Measurements from ENCODE around the gene ADPRHL1.
"Not testable (repeated sequence)": the region's sequence is repeated elsewhere in the genome, so short reads cannot be mapped to it uniquely, and the experiment has no call there.

ADPRHL1 gene

GRCh38 chr13:113477724-113478123, 24.4 kb upstream of the ADPRHL1 start:
- DNase-seq = no peak

DNA sequence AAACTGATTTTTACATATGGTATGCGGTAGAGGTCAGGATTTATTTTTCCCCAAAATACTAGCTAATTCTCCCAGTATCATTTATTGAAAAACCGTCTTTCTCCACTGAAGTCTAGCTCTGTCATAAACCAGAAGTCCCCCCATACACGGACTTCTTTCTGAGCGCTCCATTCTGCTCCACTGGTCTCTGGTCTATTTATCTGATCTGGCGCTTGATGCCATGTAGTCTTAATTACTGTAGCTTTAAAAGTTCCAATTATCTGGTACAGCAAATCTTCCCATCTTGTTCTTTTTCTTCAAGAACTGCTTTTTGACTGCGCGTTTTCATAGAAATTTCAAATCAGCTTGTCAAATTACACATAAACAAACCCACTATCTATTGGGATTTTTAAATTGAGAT, 23.5 kb upstream of the ADPRHL1 start:
- DNase-seq = no peak

GRCh38 chr13:113475911-113476310, 22.6 kb upstream of the ADPRHL1 start:
- DNase-seq = no peak

DNA sequence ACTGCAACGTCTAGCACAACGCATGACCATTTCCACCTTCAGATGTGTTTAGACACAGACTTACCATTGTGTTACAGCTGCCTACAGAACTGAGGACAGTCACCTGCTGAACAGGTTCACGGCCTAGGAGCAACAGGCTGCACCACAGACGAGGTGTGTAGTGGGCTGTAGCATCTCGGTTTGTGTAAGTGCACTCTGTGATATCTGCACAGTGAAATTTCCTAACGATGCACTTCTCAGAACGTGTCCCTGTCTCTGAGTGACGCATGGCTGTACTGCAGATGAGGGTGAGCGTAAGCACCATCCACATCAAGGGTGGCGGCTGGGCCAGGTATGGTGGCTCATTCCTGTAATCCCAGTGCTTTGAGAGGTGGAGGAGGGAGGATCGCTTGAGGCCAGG, 22.0 kb upstream of the ADPRHL1 start:
- DNase-seq = no peak

DNA sequence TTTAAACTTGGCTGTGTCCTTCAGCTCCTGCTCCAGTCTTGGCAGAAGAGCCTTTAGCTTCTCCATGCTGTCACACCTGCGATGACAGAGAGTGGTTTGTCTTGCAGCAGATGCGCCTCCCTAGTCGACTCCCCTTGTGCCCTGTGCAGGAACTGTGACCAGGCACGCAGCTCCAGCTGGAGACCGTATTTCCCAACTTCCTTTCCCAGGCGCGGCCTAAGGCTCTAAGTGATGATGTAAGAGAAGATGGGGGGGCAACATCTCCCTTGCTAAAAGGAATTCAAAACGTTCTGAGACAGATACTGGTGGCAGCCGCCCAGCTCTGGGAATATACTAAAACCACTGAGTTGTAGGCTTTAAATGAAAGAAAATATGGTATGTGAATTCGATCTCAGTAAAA, 20.9 kb upstream of the ADPRHL1 start:
- no peak for DNase-seq

DNA sequence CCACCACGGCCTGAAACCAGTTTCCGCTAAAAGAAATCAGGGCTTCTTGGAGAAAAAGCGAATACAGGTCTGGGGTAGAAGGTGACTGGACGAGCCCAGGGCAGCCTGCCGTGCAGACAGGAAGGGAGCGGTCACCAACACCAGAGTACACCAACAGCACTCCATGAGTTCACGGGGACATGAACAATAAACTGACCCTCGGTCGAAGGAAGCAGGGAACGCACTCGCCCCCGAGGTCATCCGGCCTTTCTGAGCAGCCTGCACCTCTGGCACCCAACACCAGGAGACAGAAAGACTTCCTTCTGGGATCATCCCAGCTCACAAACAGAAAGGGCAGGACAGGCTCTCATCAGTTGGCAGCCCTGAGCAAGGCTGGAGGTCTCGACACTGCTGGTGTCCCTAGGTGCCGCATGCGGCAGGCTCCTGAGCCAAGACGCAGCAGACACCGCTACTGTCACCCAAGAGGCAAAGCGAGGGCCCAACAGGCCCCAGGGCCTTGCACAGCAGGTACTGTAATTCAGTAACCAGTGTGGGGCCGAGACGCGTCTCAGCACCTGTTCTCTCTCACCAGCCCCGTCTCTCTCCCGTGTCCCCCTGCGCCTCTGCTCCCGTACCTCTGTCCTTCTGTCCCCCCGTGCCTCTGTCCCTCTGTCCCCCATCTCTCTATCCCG, 19.2 kb upstream of the ADPRHL1 start:
- DNase-seq = no peak

- DNase-seq = no peak
Observed at GRCh38 chr13:113471844-113472243, 18.6 kb upstream of the ADPRHL1 start.

- not testable (repeated sequence) for DNase-seq
Observed at GRCh38 chr13:113470635-113471163, 17.4 kb upstream of the ADPRHL1 start.

- DNase-seq = no peak
Observed at GRCh38 chr13:113470073-113470472, 16.8 kb upstream of the ADPRHL1 start.

- DNase-seq = no peak
Observed at GRCh38 chr13:113469582-113469981, 16.3 kb upstream of the ADPRHL1 start.

- no peak for DNase-seq
Observed at GRCh38 chr13:113468472-113469201, 15.3 kb upstream of the ADPRHL1 start.

- DNase-seq = no peak
Observed at GRCh38 chr13:113468029-113468428, 14.7 kb upstream of the ADPRHL1 start.

GRCh38 chr13:113466383-113466782, 13.1 kb upstream of the ADPRHL1 start:
- DNase-seq = no peak

DNA sequence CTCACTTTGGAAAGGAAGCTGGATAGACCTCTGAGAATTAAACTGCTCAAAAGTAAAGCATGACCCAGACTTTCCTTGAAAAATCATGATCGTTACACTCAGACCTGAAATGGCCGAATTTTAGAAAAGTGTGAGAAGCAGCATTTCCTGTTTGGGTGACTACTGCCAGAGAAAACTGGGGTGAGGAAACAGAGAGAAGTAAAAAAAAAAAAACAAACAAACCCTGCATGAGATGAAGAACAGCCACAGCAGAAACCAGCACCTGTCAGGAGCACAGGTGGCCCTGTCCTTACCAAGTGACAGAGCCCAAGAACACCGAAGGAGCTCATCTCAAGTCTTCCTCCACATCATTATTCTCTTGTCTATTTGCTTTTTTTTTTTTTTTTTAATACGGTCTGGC, 12.0 kb upstream of the ADPRHL1 start:
- DNase-seq = no peak

DNA sequence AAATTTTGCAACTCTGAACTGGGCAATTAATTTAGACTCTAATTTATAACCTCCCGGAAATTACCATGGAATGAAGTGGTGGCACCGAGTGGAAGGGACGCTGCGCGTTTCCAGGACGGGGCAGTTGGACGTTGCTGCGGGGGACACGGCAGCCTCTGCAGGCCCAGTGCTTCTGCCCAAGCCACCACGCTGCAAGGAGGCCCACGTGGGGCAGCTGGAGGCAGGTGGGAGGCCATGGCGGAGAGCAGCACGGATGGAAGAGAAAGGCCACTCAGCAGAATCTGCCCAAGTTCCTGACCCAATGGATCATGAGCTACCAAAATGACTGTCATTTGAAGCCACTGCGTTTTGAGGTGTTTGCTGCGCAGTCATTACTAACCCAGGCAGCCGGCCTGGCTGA, 11.2 kb upstream of the ADPRHL1 start:
- DNase-seq = no peak

GRCh38 chr13:113461022-113461751, 7.9 kb upstream of the ADPRHL1 start:
- DNase-seq = no peak

DNA sequence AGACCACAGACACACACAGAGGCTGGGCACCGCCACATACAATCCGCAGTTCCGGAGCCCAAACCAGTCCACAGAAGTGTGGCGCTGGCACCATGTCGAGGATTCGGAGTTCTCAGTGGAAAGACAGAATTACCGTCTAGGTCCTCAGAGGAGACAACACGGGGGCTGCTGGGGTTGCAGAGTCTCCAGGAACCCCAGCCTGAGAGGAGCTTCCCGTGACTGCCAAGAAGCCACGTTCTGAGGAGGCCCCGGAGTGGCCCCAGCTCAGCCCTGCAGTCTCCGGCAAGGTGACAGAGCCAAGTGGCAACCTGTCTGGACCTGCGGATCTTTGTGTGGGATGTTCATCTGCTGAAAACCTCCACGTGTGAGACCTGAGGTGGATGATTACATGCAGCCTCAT, 7.3 kb upstream of the ADPRHL1 start:
- DNase-seq = no peak

GRCh38 chr13:113460064-113460555, 6.8 kb upstream of the ADPRHL1 start:
- no peak for DNase-seq

DNA sequence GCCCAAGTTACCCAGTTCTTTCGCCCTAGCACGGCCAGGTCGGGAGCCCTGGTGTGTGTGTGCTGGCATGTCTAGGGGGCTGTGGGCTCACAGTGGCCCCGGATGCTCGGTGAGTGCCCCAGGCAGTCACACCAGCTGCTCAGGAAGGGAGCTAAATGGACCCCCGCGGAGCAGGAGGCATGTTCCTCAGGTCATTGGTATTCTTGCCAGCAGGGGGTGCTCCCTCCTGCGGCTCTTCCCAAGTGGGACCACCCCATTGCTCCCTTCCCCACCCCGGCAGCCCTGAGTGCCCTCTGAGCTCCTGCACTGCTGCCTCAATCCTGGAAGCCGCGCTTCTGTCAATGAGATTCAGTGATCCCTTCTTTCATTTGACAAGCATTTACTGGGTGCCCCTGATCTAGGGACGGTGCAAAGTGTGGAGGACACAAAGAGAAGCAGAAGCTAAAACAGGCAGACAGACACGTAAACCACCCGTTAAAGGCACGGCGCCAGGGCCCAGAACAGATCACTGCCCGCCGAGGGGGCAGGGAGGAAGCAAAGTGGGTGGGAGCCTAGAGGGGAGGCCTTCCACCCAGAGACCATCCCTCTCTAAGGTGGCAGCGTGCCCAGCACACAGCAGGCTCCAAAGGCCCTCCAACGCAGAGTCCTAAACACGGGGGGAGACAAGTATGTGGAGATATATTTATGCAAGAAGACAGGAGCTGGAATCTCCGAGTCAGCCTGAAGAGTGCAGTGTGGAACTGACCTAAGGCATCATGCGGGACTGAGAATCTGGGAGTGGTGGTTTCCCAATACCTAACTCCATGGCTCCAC, 5.2 kb upstream of the ADPRHL1 start:
- no peak for DNase-seq

GRCh38 chr13:113457510-113457909, 4.2 kb upstream of the ADPRHL1 start:
- no peak for DNase-seq

DNA sequence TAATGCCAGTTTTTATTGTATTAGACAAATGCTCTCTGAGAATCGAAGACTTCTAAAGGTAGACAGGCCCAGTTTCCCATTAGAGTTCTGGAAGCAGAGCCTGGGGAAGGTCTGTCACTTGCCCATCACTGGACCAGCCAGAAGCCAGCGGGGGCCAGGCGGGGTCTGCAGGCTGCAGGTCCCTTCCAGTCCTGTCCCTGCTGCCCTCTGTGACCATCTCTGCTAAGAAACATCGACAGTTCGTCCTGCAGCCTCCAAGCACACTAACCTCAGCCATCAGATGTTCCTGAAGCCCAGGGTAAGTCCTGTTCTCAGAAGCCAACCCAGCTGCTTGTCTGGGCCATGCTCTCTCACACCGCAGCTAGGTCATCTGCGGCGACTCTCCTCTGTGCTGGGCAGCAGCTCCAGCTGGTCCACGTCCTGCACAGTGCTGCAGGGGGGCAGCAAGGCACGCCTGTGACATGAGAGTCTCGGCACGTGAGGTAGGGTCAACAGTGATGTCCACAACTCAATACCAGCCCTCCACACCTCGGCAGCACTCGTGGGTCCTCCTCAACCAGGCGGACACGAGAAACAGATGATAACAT, 2.9 kb upstream of the ADPRHL1 start:
- no peak for DNase-seq

GRCh38 chr13:113455384-113455783, 2.1 kb upstream of the ADPRHL1 start:
- no peak for DNase-seq

Measured in stimulated activated CD4-positive, alpha-beta T cell treated with anti-CD3 and anti-CD28 coated beads, Interleukin-15, amount 100 ng/mL, for 24 hours (primary cell).